Fibroblast of the aortic adventitia (primary cell): ENCODE results near the gene MGA. TPM values are rescaled to one million over a fixed set of nuclear protein-coding genes. Genes with fewer than 3 reads are reported as not detected.

Experiments used
- DNase-seq: peaks from one replicate; pipeline ENCODE4 v3.0.0-alpha.2; 2010; ENCODE audit warnings: low read depth
- H3K4me3 ChIP-seq: 2 replicates; pipeline ENCODE4 v1.5.1; 2011; ENCODE audit warnings: low read depth, mild to moderate bottlenecking, control low read depth, low read length, moderate library complexity
- CTCF ChIP-seq: IDR thresholded peaks from 2 replicates; pipeline ENCODE4 v1.5.1; 2011; ENCODE audit warnings: mild to moderate bottlenecking, low read length, control low read depth, inconsistent platforms; ENCODE audit not compliant: insufficient read depth
- small RNA-seq: library from RNA; depleted of rRNA; stranded (forward); fragments of <200 nt; gene quantifications from one replicate; pipeline ENCODE3, GENCODE V24; 2012
- total RNA-seq: library from RNA; depleted of rRNA; stranded (reverse); fragments of >200 nt; gene quantifications from 2 replicates; pipeline ENCODE4 v1.2.3, GENCODE V29; 2012; ENCODE audit warnings: low replicate concordance

The MGA gene
- total RNA-seq, 1 donor = 49.2 TPM

DNA sequence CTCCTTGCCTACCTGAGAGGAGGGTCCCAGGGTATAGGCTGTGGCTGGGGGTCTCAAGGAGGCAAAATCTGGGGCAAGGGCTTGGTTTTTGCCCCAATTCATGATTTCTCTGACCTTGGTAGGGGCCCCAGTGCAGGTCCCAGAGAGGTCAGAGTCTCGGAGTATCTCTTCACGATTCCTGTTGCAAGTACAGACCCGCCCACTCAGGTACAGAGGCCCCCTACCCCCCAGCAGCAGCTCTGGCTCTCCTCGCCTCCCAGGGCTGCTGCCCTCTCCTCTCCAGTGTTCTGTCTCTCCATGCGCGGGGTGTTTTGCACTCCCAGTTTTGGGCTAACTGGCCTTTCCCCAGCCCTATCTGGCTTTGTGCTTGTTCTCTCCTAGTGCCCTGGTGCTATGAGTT, 162.3 kb downstream of the MGA start:
- no peak overlapping the region for H3K4me3 ChIP-seq
- TF ChIP-seq CTCF = no peak
- DNase-seq = no peak

Small RNA genes lying within 50 kb of the gene (small RNA-seq; reads per million reads assigned to genes)
- not detected for gene MIR626

Other genes with a start within 250 kb of the MGA start
- gene RTF1, start 243.3 kb upstream of the MGA start, total RNA-seq = 29.5 and 29.6 TPM in 2 replicates
- gene ITPKA, start 166.5 kb upstream of the MGA start, total RNA-seq = 1.4 and 1.8 TPM in 2 replicates
- under 0.01 TPM in 1 of 2 replicates, not detected in the other for gene LTK, start 146.6 kb upstream of the MGA start, total RNA-seq
- gene RPAP1, start 116.1 kb upstream of the MGA start, total RNA-seq = 10.7 and 16.3 TPM in 2 replicates
- gene TYRO3, start 101.2 kb upstream of the MGA start, total RNA-seq = 8.0 and 20.2 TPM in 2 replicates
- gene MAPKBP1, start 114.1 kb downstream of the MGA start, total RNA-seq = 12.7 and 20.8 TPM in 2 replicates
- gene JMJD7, start 167.7 kb downstream of the MGA start, total RNA-seq = 3.1 and 6.3 TPM in 2 replicates
- gene PLA2G4B, start 178.4 kb downstream of the MGA start, total RNA-seq = 0.49 and 0.54 TPM in 2 replicates
- 0.18 and 0.57 TPM in 2 replicates for gene SPTBN5, start 233.6 kb downstream of the MGA start, total RNA-seq